LNCaP clone FGC (cell line): ENCODE measurements around the gene PBX2.

ENCODE experiments used
- DNase-seq: peaks from one replicate; pipeline ENCODE4 v3.0.0-alpha.2; 2011; ENCODE audit warnings: low read depth
- H3K4me3 ChIP-seq: 2 replicates; pipeline ENCODE4 v1.5.1; 2011; ENCODE audit warnings: mild to moderate bottlenecking, low read depth, low read length, control low read depth
- TF ChIP-seq, protein P1 (sequence below): IDR thresholded peaks from 2 replicates; pipeline ENCODE4 v1.5.1; 2012; ENCODE audit warnings: mild to moderate bottlenecking; ENCODE audit not compliant: control insufficient read depth, insufficient read depth; ENCODE audit errors: extremely low read depth

PBX2 gene

DNA sequence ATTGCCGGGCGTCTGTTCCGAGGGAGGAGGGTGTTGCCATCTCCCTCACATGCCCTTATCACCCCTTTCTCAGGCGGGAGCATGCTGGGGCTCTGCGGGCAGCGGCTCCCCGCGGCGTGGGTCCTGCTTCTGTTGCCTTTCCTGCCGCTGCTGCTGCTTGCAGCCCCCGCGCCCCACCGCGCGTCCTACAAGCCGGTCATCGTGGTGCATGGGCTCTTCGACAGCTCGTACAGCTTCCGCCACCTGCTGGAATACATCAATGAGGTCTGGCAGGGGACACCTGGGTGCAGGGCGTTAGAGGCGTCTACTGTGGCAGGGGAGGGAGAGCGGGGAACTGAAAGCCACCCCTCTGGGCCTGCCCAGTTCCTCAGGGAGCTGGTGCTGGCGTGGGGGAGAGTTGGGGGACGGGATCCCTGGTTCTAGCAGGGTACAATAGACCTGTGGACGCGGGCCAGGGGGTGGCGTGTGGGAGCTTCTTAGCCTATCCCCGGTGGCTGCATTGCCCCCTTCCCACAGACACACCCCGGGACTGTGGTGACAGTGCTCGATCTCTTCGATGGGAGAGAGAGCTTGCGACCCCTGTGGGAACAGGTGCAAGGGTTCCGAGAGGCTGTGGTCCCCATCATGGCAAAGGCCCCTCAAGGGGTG is 35.4 kb downstream of the PBX2 start:
- peak overlapping the region; percentile 77 for H3K4me3 ChIP-seq
- TF ChIP-seq, protein P1, sequence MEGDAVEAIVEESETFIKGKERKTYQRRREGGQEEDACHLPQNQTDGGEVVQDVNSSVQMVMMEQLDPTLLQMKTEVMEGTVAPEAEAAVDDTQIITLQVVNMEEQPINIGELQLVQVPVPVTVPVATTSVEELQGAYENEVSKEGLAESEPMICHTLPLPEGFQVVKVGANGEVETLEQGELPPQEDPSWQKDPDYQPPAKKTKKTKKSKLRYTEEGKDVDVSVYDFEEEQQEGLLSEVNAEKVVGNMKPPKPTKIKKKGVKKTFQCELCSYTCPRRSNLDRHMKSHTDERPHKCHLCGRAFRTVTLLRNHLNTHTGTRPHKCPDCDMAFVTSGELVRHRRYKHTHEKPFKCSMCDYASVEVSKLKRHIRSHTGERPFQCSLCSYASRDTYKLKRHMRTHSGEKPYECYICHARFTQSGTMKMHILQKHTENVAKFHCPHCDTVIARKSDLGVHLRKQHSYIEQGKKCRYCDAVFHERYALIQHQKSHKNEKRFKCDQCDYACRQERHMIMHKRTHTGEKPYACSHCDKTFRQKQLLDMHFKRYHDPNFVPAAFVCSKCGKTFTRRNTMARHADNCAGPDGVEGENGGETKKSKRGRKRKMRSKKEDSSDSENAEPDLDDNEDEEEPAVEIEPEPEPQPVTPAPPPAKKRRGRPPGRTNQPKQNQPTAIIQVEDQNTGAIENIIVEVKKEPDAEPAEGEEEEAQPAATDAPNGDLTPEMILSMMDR = peak; percentile 80
- peak; percentile 42 for DNase-seq

DNA sequence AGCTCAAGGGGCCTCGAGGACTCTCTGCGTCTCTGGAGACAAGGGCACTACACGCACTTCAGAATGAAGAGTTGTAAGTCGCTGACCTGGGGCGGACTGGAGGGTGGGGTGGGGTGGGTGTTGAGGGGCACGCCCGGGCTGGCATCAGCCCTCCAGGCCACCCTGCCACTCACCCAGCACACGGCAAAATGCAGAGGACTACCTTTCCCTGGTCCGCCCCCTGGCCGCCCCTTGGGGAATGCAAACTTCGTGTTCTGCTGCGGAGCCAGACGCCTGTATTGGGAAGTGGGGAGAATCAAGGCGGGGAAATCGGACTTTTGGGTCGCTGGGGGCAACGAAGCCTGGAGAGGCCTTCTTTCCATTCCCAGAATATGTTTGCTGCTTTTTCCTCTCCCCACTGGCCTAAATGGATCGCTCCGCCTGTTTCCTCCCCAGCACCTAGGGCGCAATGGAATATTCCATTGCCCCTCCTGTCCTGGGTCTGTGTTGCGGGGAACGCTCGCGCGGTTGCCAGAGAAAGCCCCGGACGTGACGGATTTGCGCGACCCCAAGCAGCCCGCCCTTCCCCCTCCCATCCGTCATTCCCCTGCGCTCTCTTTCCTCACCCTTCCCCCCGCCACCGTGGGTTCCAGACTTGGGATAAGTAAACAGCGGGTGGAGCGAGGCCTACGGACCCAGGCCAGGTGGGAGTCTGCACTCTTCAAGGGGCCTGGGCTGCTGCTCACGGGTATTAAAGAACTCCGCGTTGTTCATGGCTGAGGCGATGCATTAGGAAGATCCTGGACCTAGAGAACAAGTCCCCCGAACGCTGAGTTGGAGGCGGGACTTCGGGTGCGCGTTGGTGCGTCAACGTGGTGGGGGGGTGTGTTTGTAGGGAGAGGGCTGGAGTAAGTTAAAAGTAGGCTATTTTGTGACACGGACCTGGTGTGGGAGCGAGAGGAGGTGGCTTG is 36.2 kb downstream of the PBX2 start, which contains the start of gene PPT2:
TSS of gene PPT2 (plus strand) at position 578 of the 950 bp plus-strand sequence. CDS start 454 bp downstream, outside the sequence.
- TF ChIP-seq, protein P1 = no peak
- peak within 1 kb of the TSS; percentile 77 for H3K4me3 ChIP-seq
- no peak for DNase-seq

DNA sequence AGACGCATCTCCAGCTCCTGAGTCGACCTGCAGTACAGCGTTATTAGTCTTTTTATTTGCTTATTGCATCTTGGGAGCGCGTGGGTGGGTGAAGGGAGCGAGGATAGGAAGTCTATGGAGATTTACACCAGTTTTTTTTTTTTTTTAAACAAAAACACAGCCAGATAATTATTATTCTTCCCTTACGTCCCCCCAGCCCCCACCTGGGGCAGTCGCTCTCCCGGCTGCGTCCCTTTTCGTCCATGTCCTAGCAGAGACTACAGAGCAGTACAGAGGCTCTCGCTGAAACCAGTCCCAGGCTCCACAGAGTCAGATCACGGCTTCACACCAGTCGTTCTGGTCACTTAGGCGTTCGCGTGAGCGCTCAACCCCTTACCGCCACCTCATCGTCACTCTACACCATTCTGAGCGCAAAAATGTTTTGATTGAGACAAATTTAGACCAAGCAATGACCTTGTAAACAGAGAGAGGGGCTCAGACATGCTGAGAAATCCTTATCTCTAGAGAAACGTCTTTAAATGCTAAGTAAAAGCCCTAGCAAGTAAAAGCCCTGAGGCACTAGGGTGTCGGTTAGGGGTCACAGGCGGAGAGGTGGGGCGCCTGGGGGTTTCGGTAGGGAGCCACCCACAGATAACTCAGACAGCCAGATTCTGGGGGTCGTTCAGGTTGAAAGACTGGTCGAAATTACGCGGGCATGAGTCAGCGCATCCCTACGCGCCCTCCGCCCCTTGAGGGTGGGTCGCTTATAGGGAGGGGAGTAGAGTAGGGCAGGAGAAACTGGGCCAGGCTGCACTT is 37.0 kb downstream of the PBX2 start:
- peak overlapping the region; percentile 77 for H3K4me3 ChIP-seq
- no peak for DNase-seq
- TF ChIP-seq, protein P1 = no peak

DNA sequence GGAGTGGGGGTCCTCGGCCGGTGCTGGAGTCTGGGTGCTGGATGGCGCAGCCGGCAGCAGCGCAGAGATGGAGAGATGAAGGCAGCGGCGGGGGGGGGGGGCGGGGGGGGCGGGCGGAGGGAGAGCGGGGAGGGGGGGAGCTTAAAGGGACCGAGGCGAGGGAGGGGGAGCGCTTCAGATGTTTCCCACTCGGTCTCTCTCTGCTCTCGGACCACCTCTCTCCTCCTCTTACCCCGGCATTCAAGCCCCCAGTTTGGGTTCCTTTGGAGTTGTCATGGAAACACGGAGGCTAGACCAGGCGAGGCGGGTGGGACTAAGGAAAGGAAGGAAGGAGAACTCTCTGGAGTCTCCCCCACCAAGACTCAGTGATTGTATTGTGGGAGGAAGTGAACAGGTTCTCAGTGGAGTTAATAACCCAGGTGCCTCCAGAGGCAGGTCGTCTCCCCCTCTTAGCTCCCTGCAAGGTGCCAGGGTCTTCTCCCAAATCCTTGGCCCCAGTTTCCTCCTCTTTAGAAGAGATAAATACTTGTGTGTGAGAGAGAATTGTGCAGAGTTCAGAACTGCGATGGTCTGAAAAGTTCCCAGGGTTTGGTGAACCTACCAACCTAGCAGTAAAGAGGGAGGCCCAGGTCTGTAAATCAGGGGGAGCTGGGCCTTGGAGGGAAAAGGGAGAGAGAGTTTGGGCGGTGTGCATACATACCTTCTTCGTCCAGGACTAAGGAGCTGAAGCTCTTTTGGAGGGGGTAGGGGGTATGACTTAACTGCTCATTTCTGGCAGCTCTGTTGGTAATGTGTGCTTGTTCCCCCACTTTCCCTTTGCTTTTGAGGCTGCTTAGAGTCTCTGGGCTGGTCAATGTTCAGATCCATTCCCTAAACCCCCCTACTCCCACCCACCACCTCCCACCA is 37.9 kb downstream of the PBX2 start, which contains the start of gene PRRT1:
TSS of gene PRRT1 (minus strand) at position 77 of the 906 bp plus-strand sequence. CDS start 112 bp downstream, outside the sequence.
- DNase-seq = no peak
- H3K4me3 ChIP-seq = no peak within 1 kb of the TSS
- TF ChIP-seq, protein P1 = no peak

DNA sequence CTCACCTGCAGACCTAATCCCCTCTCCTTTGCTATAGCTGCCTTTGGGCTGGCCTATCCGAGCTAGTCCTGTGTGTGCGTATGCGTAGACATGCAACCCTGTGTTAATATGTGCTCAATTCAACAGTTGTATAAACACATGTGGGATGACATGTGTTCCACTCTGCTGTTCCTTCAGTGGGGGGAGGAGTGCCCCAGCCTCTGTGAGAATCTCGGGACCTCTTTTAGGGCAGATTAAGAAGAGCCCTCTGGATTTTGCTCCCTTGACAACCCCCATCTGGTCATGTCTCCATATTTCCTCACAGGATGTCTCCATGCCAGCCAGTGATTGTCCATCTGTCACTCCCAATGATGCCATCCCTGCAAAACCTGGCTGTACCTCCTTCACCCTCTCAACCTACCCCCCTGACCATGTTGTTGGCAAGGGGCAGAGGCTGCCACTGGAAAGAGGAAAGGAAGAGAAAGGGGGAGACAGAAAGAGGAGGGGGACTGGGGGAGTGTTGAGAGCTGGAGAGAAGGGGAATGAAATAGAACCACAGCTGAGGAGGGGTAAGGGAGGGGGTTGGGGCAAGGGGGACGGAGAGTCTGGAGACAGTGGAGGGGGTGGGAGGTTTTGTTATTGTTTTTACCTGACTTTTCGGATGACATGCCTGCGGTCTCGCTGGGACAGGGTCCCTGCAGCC is 38.7 kb downstream of the PBX2 start:
- DNase-seq = no peak
- H3K4me3 ChIP-seq = no peak overlapping the region

More for the DNA sequence above, 38.7 kb downstream of the PBX2 start:
- TF ChIP-seq, protein P1 = no peak
